Measurements from ENCODE around the gene GPR137B.

- no peak for TF ChIP-seq CTCF (IDR thresholded peaks at IDR 0.05)
- no peak for TF ChIP-seq POLR2A (IDR thresholded peaks at IDR 0.05)
Observed at GRCh38 chr1:236095705-236096520, 46.4 kb upstream of the GPR137B start.

Data from adrenal gland (tissue), 5 donors.